GM12878 (cell line): ENCODE measurements around the gene CYP46A1. TPM values are rescaled to one million over a fixed set of nuclear protein-coding genes. Genes with fewer than 3 reads are reported as not detected.

Experiments used
- ATAC-seq: fragments of 200-7000 bp; cut with Tn5 transposase; 3 replicates; pipeline ENCODE4 v1.9.1; 2020; ENCODE audit warnings: mild to moderate bottlenecking, moderate library complexity
- BruUV-seq: library from RNA; stranded (reverse); fragments of 400-500 nt; replicated peaks from 2 replicates; lab custom pipeline; 2021; lab: Mats Ljungman, UMichigan
- CTCF ChIA-PET: fragments of 300-600 bp; sonication (Branson Sonifier 250); formaldehyde crosslinking; extraction: SDS; loops from one replicate; lab custom pipeline; 2021; ENCODE audit warnings: inconsistent platforms; lab: Yijun Ruan, JAX
- POLR2A ChIA-PET: fragments of 350-600 bp; formaldehyde crosslinking; extraction: SDS; loops from one replicate; lab custom pipeline; 2021; ENCODE audit warnings: inconsistent platforms; lab: Charles Lee
- RAD21 ChIA-PET: fragments of 300-600 bp; sonication (Branson Sonifier 250); formaldehyde crosslinking; loops from one replicate; lab custom pipeline; 2023; ENCODE audit warnings: antibody characterized with exemption; ENCODE audit not compliant: unreplicated experiment; lab: Charles Lee
- SMC1A ChIA-PET: fragments of 300-600 bp; sonication (Branson Sonifier 250); formaldehyde crosslinking; loops from one replicate; lab custom pipeline; 2023; ENCODE audit not compliant: unreplicated experiment, uncharacterized antibody; lab: Charles Lee
- DNase-seq: peaks from one replicate; pipeline ENCODE4 v3.0.0-alpha.2; 2011; ENCODE audit warnings: low read depth, low spot score
- FAIRE-seq: peaks from 3 replicates; lab custom pipeline; 2011; peaks lifted over from hg19 to GRCh38; lab: Jason Lieb, UNC
- H2AFZ ChIP-seq: 2 replicates; pipeline ENCODE4 v1.6.0; 2011; ENCODE audit warnings: low read depth, low read length, control low read depth; ENCODE audit not compliant: control insufficient read depth
- H3K27ac ChIP-seq: 2 replicates; pipeline ENCODE4 v1.5.1; 2011; ENCODE audit warnings: control low read depth; ENCODE audit not compliant: control insufficient read depth, insufficient read depth
- H3K27me3 ChIP-seq, 2 experiments: replicated peaks in 1 of 2; 2 replicates each; pipeline versions ENCODE4 v1.6.0 to v1.6.1; 2011; ENCODE audit warnings: low read length in 1 of 2; ENCODE audit not compliant: control insufficient read depth in 2 of 2, insufficient read depth in 2 of 2
- H3K36me3 ChIP-seq, 2 experiments: 2 replicates each; pipeline ENCODE4 v1.5.1; 2011; ENCODE audit warnings: low read length in 1 of 2; ENCODE audit not compliant: control insufficient read depth in 2 of 2, insufficient read depth in 2 of 2
- H3K4me1 ChIP-seq: 2 replicates; pipeline ENCODE4 v1.6.1; 2011; ENCODE audit warnings: mild to moderate bottlenecking, low read length, moderate library complexity, mixed read lengths; ENCODE audit not compliant: control insufficient read depth, insufficient read depth
- H3K4me2 ChIP-seq: 2 replicates; pipeline ENCODE4 v1.6.0; 2011; ENCODE audit warnings: control low read depth; ENCODE audit not compliant: control insufficient read depth, insufficient read depth
- H3K4me3 ChIP-seq: fragments of 200-600 bp; sonication (generic); 2 replicates; pipeline ENCODE4 v1.5.1; 2016
- H3K79me2 ChIP-seq: 2 replicates; pipeline ENCODE4 v1.6.0; 2011; ENCODE audit warnings: low read length; ENCODE audit not compliant: control insufficient read depth, insufficient read depth
- H3K9ac ChIP-seq: 2 replicates; pipeline ENCODE4 v1.8.0; 2011; ENCODE audit warnings: low read length, control low read depth, mixed read lengths; ENCODE audit not compliant: control insufficient read depth, insufficient read depth
- H3K9me3 ChIP-seq: replicated peaks from 3 replicates; pipeline ENCODE4 v1.5.1; 2011; ENCODE audit warnings: mild to moderate bottlenecking, low read length; ENCODE audit not compliant: control insufficient read depth, insufficient read depth
- H4K20me1 ChIP-seq: 2 replicates; pipeline ENCODE4 v1.6.0; 2011; ENCODE audit not compliant: control insufficient read depth, insufficient read depth
- BACH1 ChIP-seq: fragments of 450-650 bp; IDR thresholded peaks from 2 replicates; pipeline ENCODE4 v1.6.1; 2017; ENCODE audit warnings: mild to moderate bottlenecking, borderline replicate concordance
- BMI1 ChIP-seq: fragments of 450-650 bp; IDR thresholded peaks from 2 replicates; pipeline ENCODE4 v1.6.1; 2016; ENCODE audit warnings: mild to moderate bottlenecking, moderate library complexity, borderline replicate concordance
- CTCF ChIP-seq, 3 experiments: IDR thresholded peaks in 2 of 3; conservative IDR thresholded peaks in 1 of 3; 2 replicates each; pipeline ENCODE4 v1.5.1; 2011; ENCODE audit warnings: low read depth in 3 of 3, low read length in 3 of 3, mild to moderate bottlenecking in 3 of 3, control low read depth in 2 of 3, moderate library complexity in 2 of 3, inconsistent platforms in 1 of 3, mixed read lengths in 1 of 3; ENCODE audit not compliant: control insufficient read depth in 2 of 3, insufficient read depth in 1 of 3; ENCODE audit errors: extremely low read depth in 1 of 3
- IKZF1 ChIP-seq: fragments of 450-650 bp; conservative IDR thresholded peaks from 2 replicates; pipeline ENCODE4 v1.6.1; 2017; ENCODE audit warnings: antibody characterized with exemption, mild to moderate bottlenecking
- NR2F1 ChIP-seq: fragments of 450-650 bp; conservative IDR thresholded peaks from 2 replicates; pipeline ENCODE4 v1.6.1; 2017; ENCODE audit warnings: mild to moderate bottlenecking
- PKNOX1 ChIP-seq: fragments of 450-650 bp; IDR thresholded peaks from 2 replicates; pipeline ENCODE4 v1.6.1; 2016; ENCODE audit warnings: mild to moderate bottlenecking
- RCOR1 ChIP-seq: conservative IDR thresholded peaks from 2 replicates; pipeline ENCODE4 v1.6.1; 2012; ENCODE audit warnings: low read depth, low read length, improper control_type of control experiment
- STAT3 ChIP-seq: IDR thresholded peaks from 2 replicates; pipeline ENCODE4 v1.6.1; 2011; ENCODE audit warnings: low read depth, low read length, improper control_type of control experiment
- SUZ12 ChIP-seq: fragments of 200-600 bp; sonication (generic); IDR thresholded peaks from one replicate; pipeline ENCODE4 v1.6.1; 2018; ENCODE audit warnings: antibody characterized with exemption, mild to moderate bottlenecking; ENCODE audit not compliant: unreplicated experiment
- TAF1 ChIP-seq: IDR thresholded peaks from 2 replicates; pipeline ENCODE4 v1.6.1; 2011; ENCODE audit warnings: mild to moderate bottlenecking, low read depth, low read length, borderline replicate concordance
- USF1 ChIP-seq: IDR thresholded peaks from 2 replicates; pipeline ENCODE4 v1.6.1; 2011; ENCODE audit warnings: borderline replicate concordance, low read depth, mild to moderate bottlenecking, moderate library complexity, mixed read lengths, low read length; ENCODE audit not compliant: insufficient read depth; ENCODE audit errors: extremely low read length
- WGBS: methylation state at CpG from one replicate; pipeline ENCODE4 v1.1.6; 2016; ENCODE audit warnings: low lambda C conversion rate; ENCODE audit not compliant: insufficient replicate concordance, insufficient coverage; ENCODE audit errors: missing lambda C conversion rate; 5-methylcytosine and 5-hydroxymethylcytosine counted together
- in situ Hi-C: fragments of 300-500 bp; cut with MboI; formaldehyde crosslinking; loops from 9 replicates; pipeline ENCODE4 v1.14.3; 2018; ENCODE audit warnings: mixed read lengths
- intact Hi-C: fragments of 100-400 bp; cut with micrococcal nuclease; formaldehyde crosslinking; loops from one replicate; pipeline ENCODE4 v1.14.2; 2022; ENCODE audit not compliant: unreplicated experiment
- polyA plus RNA-seq, 11 experiments: library from polyadenylated mRNA; depleted of rRNA in 4 of 11; unstranded in 6 of 11; stranded (reverse) in 5 of 11; fragments of >200 nt; fragmentation: Nextera tagmentation in 4 of 11; fragmentation: Illumina TruSeq in 1 of 11; extraction: Ambion mirVana in 4 of 11; extraction: Trizol in 1 of 11; gene quantifications; 1 replicate in 1 of 11; 2 replicates in 10 of 11; pipeline versions ENCODE4 v1.2.1 to v1.2.3, GENCODE V29; 2011 to 2016; ENCODE audit warnings: inconsistent platforms in 2 of 11, missing spikeins in 2 of 11, low read depth in 1 of 11
- total RNA-seq, 4 experiments: library from RNA; depleted of rRNA in 3 of 4; stranded (reverse); fragments of >200 nt in 3 of 4; fragmentation: Illumina TruSeq in 1 of 4; extraction: Trizol in 1 of 4; gene quantifications; 2 replicates each; pipeline versions ENCODE4 v1.2.1 to v1.2.3, GENCODE V29; 2013 to 2021

Gene CYP46A1
- total and polyA plus RNA-seq, 10 of the 15 experiments (the other 5 are each of a cell fraction or from before 2014, with no cell fraction given) = 0.04 to 0.11 TPM; not detected in 8

- TF ChIP-seq CTCF (IDR thresholded peaks at IDR 0.05 in 2 of 3, conservative IDR thresholded peaks at IDR 0.05 in 1 of 3; ENCODE audit: control insufficient read depth in 2 of 3, extremely low read depth in 1 of 3, insufficient read depth in 1 of 3, low read depth in 3 of 3, low read length in 3 of 3) (no peak), IKZF1 (no peak)
- TF ChIP-seq, all 136 proteins: peak for 0
Measured at GRCh38 chr14:99745307-99745951, 61.3 kb downstream of the CYP46A1 start (continued).

GRCh38 chr14:99747167-99747566, 63.1 kb downstream of the CYP46A1 start:
- Histone ChIP-seq H2AFZ (no peak overlapping the region), H3K27ac (no peak overlapping the region), H3K27me3 (peaks cover 0 to 2% of the 10 kb centered on the region in 2 experiments; a peak in 2 of 4 replicates), H4K20me1 (no peaks in the 10 kb centered on the region), H3K4me3 (no peak overlapping the region), H3K4me2 (no peak overlapping the region), H3K9ac (no peak overlapping the region), H3K9me3 (no peaks in the 10 kb centered on the region), H3K79me2 (no peaks in the 10 kb centered on the region), H3K36me3 (no peaks in the 10 kb centered on the region), H3K4me1 (no peaks in the 10 kb centered on the region)
- RAD21 ChIA-PET = no interaction called here
- CTCF ChIA-PET = interaction anchor here (0.6 kb wide), 1 partner anchor 872 kb away, joined by 4 read pairs; no protein-coding TSS in a partner anchor
- TF ChIP-seq TAF1 (no peak), BACH1 (no peak), NR2F1 (no peak), CTCF (IDR thresholded peaks at IDR 0.05 in 2 of 3, conservative IDR thresholded peaks at IDR 0.05 in 1 of 3; ENCODE audit: control insufficient read depth in 2 of 3, extremely low read depth in 1 of 3, insufficient read depth in 1 of 3, low read depth in 3 of 3, low read length in 3 of 3) (no peak), STAT3 (no peak), RCOR1 (no peak), PKNOX1 (no peak), USF1 (no peak), BMI1 (no peak), SUZ12 (no peak)
- SMC1A ChIA-PET = no interaction called here
- FAIRE-seq (no peak), ATAC-seq (no peak), DNase-seq (no peak)
- intact Hi-C loops (no loop called here), in situ Hi-C loops (no loop called here)
- no TSS peak for BruUV-seq
- WGBS = 51% methylated on average over 6 of the region's 7 CpGs
- POLR2A ChIA-PET = no interaction called here
